Measurements from ENCODE around the gene LAMB4. TPM values are rescaled to one million over a fixed set of nuclear protein-coding genes. Genes with fewer than 3 reads are reported as not detected.
A peak's percentile ranks its signal among the peaks of the same experiment; 100 is the strongest.

The LAMB4 gene
- total and polyA plus RNA-seq, 12 donors, result 0.15 to 0.69 (median 0.25) TPM; not detected in 3

DNA sequence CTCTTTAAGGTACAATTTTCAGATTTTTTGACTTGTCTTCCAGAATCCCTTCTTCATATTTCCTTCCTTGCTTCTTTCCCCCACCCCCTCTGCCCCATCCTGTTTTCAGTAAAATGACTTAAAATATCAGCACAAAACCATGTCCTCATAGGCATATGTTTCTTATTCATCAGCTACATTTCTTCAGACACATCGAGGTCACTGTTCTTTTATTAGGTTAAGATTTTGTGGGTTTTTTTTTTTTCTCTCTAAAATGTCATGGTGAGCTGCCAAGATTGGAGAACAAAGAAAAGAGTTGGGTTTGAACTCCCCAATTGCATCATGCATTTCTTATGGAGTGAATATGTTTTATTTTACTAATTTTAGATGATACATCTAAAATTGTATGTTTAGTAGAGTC is 35.8 kb downstream of the LAMB4 start:
- no peaks in the 10 kb centered on the region for H3K36me3 ChIP-seq
- H3K4me3 ChIP-seq, result peak overlapping the region in 2 of 10 donors; percentile 24 to 26
- H3K4me1 ChIP-seq, result peaks cover 0 to 35% (median 26%) of the 10 kb centered on the region in 9 donors
- TF ChIP-seq, protein P1, sequence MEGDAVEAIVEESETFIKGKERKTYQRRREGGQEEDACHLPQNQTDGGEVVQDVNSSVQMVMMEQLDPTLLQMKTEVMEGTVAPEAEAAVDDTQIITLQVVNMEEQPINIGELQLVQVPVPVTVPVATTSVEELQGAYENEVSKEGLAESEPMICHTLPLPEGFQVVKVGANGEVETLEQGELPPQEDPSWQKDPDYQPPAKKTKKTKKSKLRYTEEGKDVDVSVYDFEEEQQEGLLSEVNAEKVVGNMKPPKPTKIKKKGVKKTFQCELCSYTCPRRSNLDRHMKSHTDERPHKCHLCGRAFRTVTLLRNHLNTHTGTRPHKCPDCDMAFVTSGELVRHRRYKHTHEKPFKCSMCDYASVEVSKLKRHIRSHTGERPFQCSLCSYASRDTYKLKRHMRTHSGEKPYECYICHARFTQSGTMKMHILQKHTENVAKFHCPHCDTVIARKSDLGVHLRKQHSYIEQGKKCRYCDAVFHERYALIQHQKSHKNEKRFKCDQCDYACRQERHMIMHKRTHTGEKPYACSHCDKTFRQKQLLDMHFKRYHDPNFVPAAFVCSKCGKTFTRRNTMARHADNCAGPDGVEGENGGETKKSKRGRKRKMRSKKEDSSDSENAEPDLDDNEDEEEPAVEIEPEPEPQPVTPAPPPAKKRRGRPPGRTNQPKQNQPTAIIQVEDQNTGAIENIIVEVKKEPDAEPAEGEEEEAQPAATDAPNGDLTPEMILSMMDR (IDR thresholded peaks at IDR 0.05), result no peak
- H3K9me3 ChIP-seq, result no peaks in the 10 kb centered on the region
- ATAC-seq, result peak in 6 of 8 donors; percentile 28 to 64 (median 50)
- intact Hi-C loops (cut with DNase I), result loop anchor here in 1 of 10 donors (10.0 kb wide), 1 partner anchor 90 kb away; the partner anchor contains the start of gene LAMB1
- no peak for DNase-seq
- H3K27ac ChIP-seq, result peak overlapping the region; percentile 8 to 85 (median 66)
- 18 to 42% methylated on average over 1 of the region's 1 CpG for WGBS, 2 donors
- no peaks in the 10 kb centered on the region for H3K27me3 ChIP-seq

- ATAC-seq, result peak in 6 of 8 donors; percentile 25 to 60 (median 42)
- H3K27ac ChIP-seq, result peak overlapping the region; percentile 8 to 85 (median 66)
These were observed 36.3 kb downstream of the LAMB4 start for GRCh38 chr7:108093851-108094331.

GRCh38 chr7:108093341-108093740 is 36.8 kb downstream of the LAMB4 start:
- TF ChIP-seq, protein P1 (IDR thresholded peaks at IDR 0.05), result no peak
- Histone ChIP-seq H3K27me3 (no peaks in the 10 kb centered on the region), H3K4me1 (peaks cover 0 to 35% (median 26%) of the 10 kb centered on the region in 9 donors), H3K27ac (peak overlapping the region in 8 of 10 donors; percentile 35 to 85 (median 69)), H3K4me3 (no peak overlapping the region), H3K9me3 (no peaks in the 10 kb centered on the region), H3K36me3 (no peaks in the 10 kb centered on the region)
- DNase-seq (no peak), ATAC-seq (no peak)
- 70 to 78% methylated on average over 4 of the region's 4 CpGs for WGBS, 2 donors
- intact Hi-C loops (cut with DNase I), result loop anchor here in 1 of 10 donors (10.0 kb wide), 1 partner anchor 89 kb away; the partner anchor contains the start of gene LAMB1

More at GRCh38 chr7:108093851-108094331, 36.3 kb downstream of the LAMB4 start:
- Histone ChIP-seq H3K9me3 (no peaks in the 10 kb centered on the region), H3K27me3 (no peaks in the 10 kb centered on the region), H3K36me3 (no peaks in the 10 kb centered on the region), H3K4me1 (peaks cover 0 to 35% (median 26%) of the 10 kb centered on the region in 9 donors), H3K4me3 (no peak overlapping the region)
- TF ChIP-seq, protein P1 (IDR thresholded peaks at IDR 0.05), result no peak
- intact Hi-C loops (cut with DNase I), result loop anchor here in 1 of 10 donors (10.0 kb wide), 1 partner anchor 89 kb away; the partner anchor contains the start of gene LAMB1
- 49 to 58% methylated on average over 4 of the region's 4 CpGs for WGBS, 2 donors
- no peak for DNase-seq

- Histone ChIP-seq H3K4me3 (no peak overlapping the region), H3K27ac (no peak overlapping the region), H3K4me1 (peaks cover 0 to 35% (median 26%) of the 10 kb centered on the region in 9 donors), H3K27me3 (no peaks in the 10 kb centered on the region), H3K9me3 (no peaks in the 10 kb centered on the region), H3K36me3 (no peaks in the 10 kb centered on the region)
- no peak for ATAC-seq
- TF ChIP-seq, protein P1 (IDR thresholded peaks at IDR 0.05), result no peak
- intact Hi-C loops (cut with DNase I), result loop anchor here in 1 of 10 donors (10.0 kb wide), 1 partner anchor 87 kb away; the partner anchor contains the start of gene LAMB1
- no peak for DNase-seq
- WGBS, 2 donors, result 96 to 98% methylated on average over 7 of the region's 7 CpGs
These were observed 38.7 kb downstream of the LAMB4 start for GRCh38 chr7:108091461-108091831.
